ENCODE data around the gene DIP2A.
"Not testable (repeated sequence)": the region's sequence is repeated elsewhere in the genome, so short reads cannot be mapped to it uniquely, and the experiment has no call there.

The DIP2A gene

GRCh38 chr21:46483300-46484295 is 24.9 kb downstream of the DIP2A start:
- DNase-seq, result no peak

GRCh38 chr21:46486481-46487126 is 27.9 kb downstream of the DIP2A start:
- DNase-seq, result no peak

GRCh38 chr21:46489162-46489663 is 30.5 kb downstream of the DIP2A start:
- DNase-seq, result no peak

GRCh38 chr21:46489800-46490199 is 31.1 kb downstream of the DIP2A start:
- no peak for DNase-seq

GRCh38 chr21:46491553-46491952 is 32.9 kb downstream of the DIP2A start:
- DNase-seq, result no peak

- DNase-seq, result no peak
Observed at GRCh38 chr21:46492851-46493250, 34.2 kb downstream of the DIP2A start.

- no peak for DNase-seq
Observed at GRCh38 chr21:46493828-46494227, 35.1 kb downstream of the DIP2A start.

- DNase-seq, result no peak
Observed at GRCh38 chr21:46498335-46499050, 39.8 kb downstream of the DIP2A start.

GRCh38 chr21:46500224-46500861 is 41.7 kb downstream of the DIP2A start:
- no peak for DNase-seq

GRCh38 chr21:46503922-46504550 is 45.3 kb downstream of the DIP2A start:
- DNase-seq, result no peak

GRCh38 chr21:46504666-46505065 is 46.0 kb downstream of the DIP2A start:
- no peak for DNase-seq

GRCh38 chr21:46507562-46507961 is 48.9 kb downstream of the DIP2A start:
- DNase-seq, result no peak

- DNase-seq, result no peak
Observed at GRCh38 chr21:46509741-46510502, 51.2 kb downstream of the DIP2A start.

- DNase-seq, result no peak
Observed at GRCh38 chr21:46515109-46515508, 56.4 kb downstream of the DIP2A start.

GRCh38 chr21:46516068-46516467 is 57.4 kb downstream of the DIP2A start:
- no peak for DNase-seq

GRCh38 chr21:46517361-46517760 is 58.7 kb downstream of the DIP2A start:
- no peak for DNase-seq

GRCh38 chr21:46518983-46519583 is 60.4 kb downstream of the DIP2A start:
- no peak for DNase-seq

GRCh38 chr21:46527393-46527792 is 68.7 kb downstream of the DIP2A start:
- DNase-seq, result not testable (repeated sequence)

GRCh38 chr21:46527801-46528200 is 69.1 kb downstream of the DIP2A start:
- no peak for DNase-seq

- DNase-seq, result no peak
Observed at GRCh38 chr21:46532080-46532479, 73.4 kb downstream of the DIP2A start.

- DNase-seq, result no peak
Observed at GRCh38 chr21:46537026-46537425, 78.3 kb downstream of the DIP2A start.
